Measurements from ENCODE around the gene DIPK1C. TPM values are rescaled to one million over a fixed set of nuclear protein-coding genes. Genes with fewer than 3 reads are reported as not detected.

The DIPK1C gene
- total and polyA plus RNA-seq, 9 of the 15 experiments (the other 6 are each of a cell fraction or from before 2014, with no cell fraction given), result 0.04 to 0.32 (median 0.15) TPM; not detected in 2

DNA sequence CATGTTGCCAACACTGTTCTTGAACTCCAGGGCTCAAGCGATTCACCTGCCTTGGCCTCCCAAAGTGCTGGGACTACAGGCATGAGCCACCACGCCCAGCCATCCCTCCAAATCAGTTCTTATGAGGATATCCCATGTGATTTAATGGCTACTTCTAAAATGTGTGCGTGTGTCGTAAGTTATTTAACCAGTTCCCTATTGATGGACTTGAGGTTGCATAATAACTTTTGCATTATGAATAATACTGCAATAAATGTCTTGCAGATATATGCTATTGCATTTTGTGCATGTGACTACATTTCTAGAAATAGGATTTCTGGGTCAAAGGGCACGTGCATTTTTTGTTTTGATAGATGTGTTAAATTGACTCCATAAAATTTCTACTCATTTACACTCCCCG, 19.0 kb downstream of the DIPK1C start:
- Histone ChIP-seq H3K9me1 (ENCODE audit: control insufficient read depth, insufficient read depth, low read length) (no peaks in the 10 kb centered on the region), H3K36me3 (ENCODE audit: control insufficient read depth, insufficient read depth, low read length) (no peaks in the 10 kb centered on the region), H3K27me3 (ENCODE audit: control insufficient read depth in 2 of 2, insufficient read depth in 2 of 2, low read length in 2 of 2) (peaks cover 12 to 51% of the 10 kb centered on the region in 2 experiments), H2AFZ (ENCODE audit: low read depth, low read length) (no peak overlapping the region), H3K79me2 (ENCODE audit: control insufficient read depth, insufficient read depth, low read length) (no peaks in the 10 kb centered on the region), H3K4me1 (replicated peaks in 1 of 2; ENCODE audit: control insufficient read depth in 2 of 2, insufficient read depth in 2 of 2, low read length in 2 of 2) (no peaks in the 10 kb centered on the region), H4K20me1 (replicated peaks; ENCODE audit: control insufficient read depth, insufficient read depth, low read length) (no peaks in the 10 kb centered on the region), H3K4me3 (no peak overlapping the region), H3K4me2 (ENCODE audit: insufficient read depth, low read length) (no peak overlapping the region), H3K9me3 (replicated peaks; ENCODE audit: control insufficient read depth, insufficient read depth, low read depth, low read length) (no peaks in the 10 kb centered on the region), H3K9ac (ENCODE audit: insufficient read depth in 1 of 2, low read depth in 2 of 2, low read length in 2 of 2) (no peak overlapping the region), H3K27ac (ENCODE audit: extremely low read depth, low read depth, low read length) (no peak overlapping the region)
- ATAC-seq, result no peak
- ChIA-PET CTCF (ENCODE audit: low intra/inter-chr PET ratio) (no interaction called here), POLR2A (no interaction called here)
- FAIRE-seq, result no peak
- no TSS peak for BruUV-seq (replicated peaks)
- in situ Hi-C loops (cut with MboI), result no loop called here
- 0 out of 2 replicates have a peak, but pooled peaks have one; percentile 8 for TF ChIP-seq CEBPB (tag; IDR thresholded peaks at IDR 0.05)
- TF ChIP-seq, protein P1, sequence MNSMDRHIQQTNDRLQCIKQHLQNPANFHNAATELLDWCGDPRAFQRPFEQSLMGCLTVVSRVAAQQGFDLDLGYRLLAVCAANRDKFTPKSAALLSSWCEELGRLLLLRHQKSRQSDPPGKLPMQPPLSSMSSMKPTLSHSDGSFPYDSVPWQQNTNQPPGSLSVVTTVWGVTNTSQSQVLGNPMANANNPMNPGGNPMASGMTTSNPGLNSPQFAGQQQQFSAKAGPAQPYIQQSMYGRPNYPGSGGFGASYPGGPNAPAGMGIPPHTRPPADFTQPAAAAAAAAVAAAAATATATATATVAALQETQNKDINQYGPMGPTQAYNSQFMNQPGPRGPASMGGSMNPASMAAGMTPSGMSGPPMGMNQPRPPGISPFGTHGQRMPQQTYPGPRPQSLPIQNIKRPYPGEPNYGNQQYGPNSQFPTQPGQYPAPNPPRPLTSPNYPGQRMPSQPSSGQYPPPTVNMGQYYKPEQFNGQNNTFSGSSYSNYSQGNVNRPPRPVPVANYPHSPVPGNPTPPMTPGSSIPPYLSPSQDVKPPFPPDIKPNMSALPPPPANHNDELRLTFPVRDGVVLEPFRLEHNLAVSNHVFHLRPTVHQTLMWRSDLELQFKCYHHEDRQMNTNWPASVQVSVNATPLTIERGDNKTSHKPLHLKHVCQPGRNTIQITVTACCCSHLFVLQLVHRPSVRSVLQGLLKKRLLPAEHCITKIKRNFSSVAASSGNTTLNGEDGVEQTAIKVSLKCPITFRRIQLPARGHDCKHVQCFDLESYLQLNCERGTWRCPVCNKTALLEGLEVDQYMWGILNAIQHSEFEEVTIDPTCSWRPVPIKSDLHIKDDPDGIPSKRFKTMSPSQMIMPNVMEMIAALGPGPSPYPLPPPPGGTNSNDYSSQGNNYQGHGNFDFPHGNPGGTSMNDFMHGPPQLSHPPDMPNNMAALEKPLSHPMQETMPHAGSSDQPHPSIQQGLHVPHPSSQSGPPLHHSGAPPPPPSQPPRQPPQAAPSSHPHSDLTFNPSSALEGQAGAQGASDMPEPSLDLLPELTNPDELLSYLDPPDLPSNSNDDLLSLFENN (IDR thresholded peaks at IDR 0.05; ENCODE audit: low read depth in 2 of 2, low read length in 2 of 2), result no peak
- TF ChIP-seq LARP7 (IDR thresholded peaks at IDR 0.05), result no peak
- no peak for TF ChIP-seq ZNF134 (CRISPR knock-in tag; conservative IDR thresholded peaks at IDR 0.05)
- intact Hi-C loops (cut with micrococcal nuclease), result no loop called here
- WGBS (ENCODE audit: insufficient coverage, low coverage, missing lambda C conversion rate), result 4% methylated on average over 6 of the region's 6 CpGs
- DNase-seq (ENCODE audit: extremely low read depth in 1 of 4, low spot score in 3 of 4), result no peak
